ENCODE results near the gene SMIM38.

- TF ChIP-seq POLR2A (IDR thresholded peaks at IDR 0.05): no peak
- TF ChIP-seq CTCF (IDR thresholded peaks at IDR 0.05): no peak
These were observed 31.9 kb upstream of the SMIM38 start for GRCh38 chr11:69123593-69124545.
